Limb (tissue), 2 donors: ENCODE data around the gene MUC3A.

Source experiments
- DNase-seq, 2 donors: peaks; one replicate each; pipeline ENCODE4 v3.0.0-alpha.2; 2016; ENCODE audit errors: extremely low spot score in 2 of 2

The MUC3A gene

GRCh38 chr7:100946766-100947365, 2.5 kb upstream of the MUC3A start:
- no peak for DNase-seq

- no peak for DNase-seq
These were observed 1.5 kb upstream of the MUC3A start for GRCh38 chr7:100947792-100948191.

DNA sequence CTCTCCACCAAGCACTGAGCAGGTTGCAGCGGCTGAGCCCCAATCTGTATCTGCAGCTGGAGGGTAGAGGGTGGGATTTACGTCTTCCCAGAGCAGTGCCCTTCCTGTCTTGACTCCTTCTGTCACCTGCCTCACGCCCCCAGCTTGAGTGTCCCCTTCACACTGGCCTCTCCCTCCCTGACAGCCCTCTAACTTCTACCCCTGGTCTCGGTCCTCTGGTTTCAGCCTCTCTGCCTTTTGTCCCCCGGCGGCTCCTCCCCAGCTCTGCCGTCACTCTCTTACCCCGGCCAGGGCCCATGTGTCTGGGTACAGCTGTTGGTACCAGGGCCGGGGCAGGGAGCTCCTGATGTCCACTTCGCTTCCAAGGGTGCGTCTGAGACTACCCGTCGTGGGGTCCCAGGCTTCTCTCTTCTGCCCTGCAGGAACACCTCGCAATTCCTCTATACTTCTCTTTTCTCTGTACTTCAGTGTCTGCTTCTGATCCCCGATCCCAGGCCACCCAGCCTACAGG, 654 bp downstream of the MUC3A start:
- DNase-seq = no peak

GRCh38 chr7:100951172-100951571, 1.8 kb downstream of the MUC3A start:
- DNase-seq = no peak

- DNase-seq = no peak
These were observed 2.7 kb downstream of the MUC3A start for GRCh38 chr7:100951888-100952560.

DNA sequence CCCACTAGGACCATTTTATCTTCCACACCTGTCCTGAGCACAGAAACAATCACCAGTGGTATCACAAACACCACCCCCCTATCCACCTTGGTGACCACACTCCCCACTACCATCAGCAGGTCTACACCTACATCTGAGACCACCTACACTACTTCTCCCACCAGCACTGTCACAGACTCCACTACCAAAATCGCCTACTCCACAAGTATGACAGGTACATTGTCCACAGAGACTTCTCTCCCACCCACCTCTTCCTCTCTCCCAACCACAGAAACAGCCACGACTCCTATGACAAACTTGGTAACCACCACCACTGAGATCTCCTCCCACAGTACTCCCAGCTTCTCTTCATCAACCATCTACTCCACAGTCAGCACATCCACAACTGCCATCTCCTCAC, 3.3 kb downstream of the MUC3A start:
- DNase-seq = no peak

GRCh38 chr7:100957832-100958421, 8.6 kb downstream of the MUC3A start:
- DNase-seq = no peak

DNA sequence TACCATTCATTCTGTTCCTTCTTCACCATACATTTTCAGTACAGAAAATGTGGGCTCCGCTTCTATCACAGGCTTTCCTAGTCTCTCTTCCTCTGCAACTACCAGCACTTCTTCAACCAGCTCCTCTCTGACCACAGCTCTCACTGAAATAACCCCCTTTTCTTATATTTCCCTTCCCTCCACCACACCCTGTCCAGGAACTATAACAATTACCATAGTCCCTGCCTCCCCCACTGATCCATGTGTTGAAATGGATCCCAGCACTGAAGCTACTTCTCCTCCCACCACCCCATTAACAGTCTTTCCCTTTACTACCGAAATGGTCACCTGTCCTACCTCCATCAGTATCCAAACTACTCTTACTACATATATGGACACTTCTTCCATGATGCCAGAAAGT, 10.6 kb downstream of the MUC3A start:
- no peak for DNase-seq

- no peak for DNase-seq
These were observed 13.2 kb downstream of the MUC3A start for GRCh38 chr7:100962537-100962936.

DNA sequence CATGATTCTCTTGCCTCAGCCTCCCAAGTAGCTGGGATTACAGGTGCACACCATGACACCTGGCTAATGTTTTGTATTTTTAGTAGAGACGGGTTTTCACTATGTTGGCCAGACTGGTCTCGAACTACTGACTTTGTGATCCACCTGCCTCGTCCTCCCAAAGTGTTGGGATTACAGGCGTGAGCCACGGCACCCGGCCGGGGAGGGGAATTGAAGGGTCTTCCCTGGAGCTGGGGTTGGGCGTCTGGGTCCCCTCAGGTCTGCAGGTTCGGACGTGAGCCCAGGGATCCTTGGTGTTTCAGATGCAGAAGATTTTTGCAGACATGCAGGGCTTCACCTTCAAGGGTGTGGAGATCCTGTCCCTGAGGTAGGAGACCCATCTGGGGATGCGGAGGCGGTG, 14.1 kb downstream of the MUC3A start:
- DNase-seq = no peak

DNA sequence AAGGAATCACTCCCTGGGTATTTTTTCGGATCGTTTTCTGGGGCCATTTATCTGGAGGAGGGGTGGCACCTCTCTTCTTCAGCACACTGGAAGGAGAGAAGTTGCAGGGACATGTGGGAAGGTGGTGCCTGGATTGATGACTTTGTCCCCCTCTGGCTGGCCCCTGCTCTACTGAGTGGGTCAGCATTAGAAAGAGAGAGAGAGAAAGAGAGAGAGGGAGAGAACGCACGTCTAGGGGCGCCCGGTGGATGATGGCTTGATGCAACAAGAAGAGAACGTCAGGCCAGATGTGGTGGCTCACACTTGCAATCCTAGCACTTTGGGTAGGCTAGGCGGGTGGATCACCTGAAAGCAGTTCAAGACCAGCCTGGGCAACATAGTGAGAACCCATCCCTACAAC, 14.5 kb downstream of the MUC3A start:
- no peak for DNase-seq

DNA sequence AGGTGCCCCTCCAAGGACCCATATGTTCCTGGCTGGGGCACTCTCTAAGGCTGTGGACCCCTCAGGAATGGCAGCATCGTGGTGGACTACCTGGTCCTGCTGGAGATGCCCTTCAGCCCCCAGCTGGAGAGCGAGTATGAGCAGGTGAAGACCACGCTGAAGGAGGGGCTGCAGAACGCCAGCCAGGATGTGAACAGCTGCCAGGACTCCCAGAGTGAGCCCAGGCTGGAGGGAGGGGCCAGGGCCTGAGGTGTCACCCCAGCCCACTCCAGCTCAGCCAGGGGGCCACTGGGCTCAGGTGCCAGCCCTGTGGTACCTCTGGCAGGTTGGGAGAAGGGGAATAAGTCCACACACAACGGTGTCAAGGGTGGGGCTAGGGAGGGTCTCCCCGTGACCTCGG, 15.3 kb downstream of the MUC3A start:
- DNase-seq = no peak

DNA sequence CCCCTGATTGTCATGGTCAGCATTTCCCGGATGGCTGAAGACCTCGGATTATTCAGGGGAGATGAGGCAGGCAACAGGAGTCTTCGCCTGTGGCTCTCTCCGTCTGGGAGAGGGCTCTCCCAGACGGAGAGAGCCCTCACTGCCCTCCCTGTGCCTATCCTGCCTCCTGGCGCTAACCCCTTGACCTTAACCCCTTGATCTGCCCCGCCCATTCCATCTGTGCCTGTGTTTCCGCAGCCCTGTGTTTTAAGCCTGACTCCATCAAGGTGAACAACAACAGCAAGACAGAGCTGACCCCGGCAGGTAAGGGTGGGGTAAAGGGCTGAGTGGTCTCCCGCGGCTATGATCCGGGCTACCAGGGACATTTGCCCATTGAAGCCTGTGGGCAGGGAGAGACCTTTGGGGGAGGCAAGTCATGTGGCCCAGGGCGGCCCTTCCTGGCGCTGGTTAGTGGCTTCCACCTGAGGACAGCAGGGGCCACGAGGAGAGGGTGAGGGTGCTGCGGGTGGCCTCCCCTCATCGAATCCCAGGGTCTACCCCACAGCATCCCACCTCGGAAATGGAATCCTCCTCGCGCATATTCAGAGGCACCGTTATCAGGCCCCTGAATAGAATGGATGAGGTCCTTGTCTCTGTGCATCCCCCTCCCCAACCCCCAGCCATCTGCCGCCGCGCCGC, 15.8 kb downstream of the MUC3A start:
- DNase-seq = no peak

DNA sequence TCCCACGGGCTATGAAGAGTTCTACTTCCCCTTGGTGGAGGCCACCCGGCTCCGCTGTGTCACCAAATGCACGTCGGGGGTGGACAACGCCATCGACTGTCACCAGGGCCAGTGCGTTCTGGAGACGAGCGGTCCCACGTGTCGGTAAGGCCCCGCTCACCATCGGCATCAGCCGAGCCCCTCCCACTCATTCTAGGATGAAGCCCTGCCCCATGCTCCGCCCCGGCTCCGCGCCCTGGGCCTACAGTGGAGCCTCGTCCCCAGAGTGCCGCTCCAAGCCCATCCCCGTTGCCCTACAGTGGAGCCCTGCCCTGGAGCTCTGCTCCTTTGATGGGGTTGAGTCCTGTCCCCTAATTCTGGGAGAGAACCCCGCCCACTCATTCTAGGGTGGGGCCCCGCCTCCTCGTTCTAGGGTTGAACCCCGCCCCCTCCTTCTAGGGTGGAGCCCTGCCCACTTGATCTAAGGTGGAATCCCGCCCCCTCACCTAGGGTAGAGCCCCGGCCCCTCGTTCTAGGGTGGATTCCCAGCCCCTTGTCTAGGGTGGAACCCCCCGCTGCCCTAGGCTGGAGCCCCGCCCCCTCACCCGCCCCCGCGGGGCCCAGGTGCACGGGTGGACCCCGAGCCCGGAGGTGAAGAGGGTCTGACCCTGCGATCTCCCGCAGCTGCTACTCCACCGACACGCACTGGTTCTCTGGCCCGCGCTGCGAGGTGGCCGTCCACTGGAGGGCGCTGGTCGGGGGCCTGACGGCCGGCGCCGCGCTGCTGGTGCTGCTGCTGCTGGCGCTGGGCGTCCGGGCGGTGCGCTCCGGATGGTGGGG, 16.6 kb downstream of the MUC3A start:
- peak; percentile 34 to 83 for DNase-seq

DNA sequence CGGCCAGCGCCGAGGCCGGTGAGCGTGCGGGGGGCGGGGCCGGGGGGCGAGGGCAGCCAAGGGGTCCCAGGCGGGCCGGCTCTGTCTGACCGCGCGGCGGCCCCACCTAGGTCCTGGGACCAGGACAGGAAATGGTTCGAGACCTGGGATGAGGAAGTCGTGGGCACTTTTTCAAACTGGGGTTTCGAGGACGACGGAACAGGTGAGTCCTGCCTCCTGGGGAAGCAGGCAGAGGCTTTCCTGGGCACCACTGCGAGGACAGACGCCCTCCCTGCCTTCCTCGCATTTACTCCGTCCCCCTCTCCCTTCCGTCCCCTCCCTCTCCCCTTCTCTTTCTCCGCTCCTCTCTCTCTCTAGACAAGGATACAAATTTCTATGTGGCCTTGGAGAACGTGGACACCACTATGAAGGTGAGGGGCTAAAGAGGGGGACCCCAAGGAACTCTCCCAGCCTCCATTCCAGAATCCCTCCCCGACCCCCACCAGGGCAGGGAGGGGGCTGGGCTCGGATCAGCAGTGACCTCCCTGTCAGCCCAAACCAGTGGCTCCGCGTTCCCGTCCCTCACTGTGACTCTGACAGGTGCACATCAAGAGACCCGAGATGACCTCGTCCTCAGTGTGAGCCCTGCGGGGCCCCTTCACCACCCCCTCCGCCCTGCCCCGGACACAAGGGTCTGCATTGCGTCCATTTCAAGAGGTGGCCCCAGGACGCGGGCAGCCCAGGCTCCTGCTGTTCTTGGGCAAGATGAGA, 17.4 kb downstream of the MUC3A start:
- no peak for DNase-seq

DNA sequence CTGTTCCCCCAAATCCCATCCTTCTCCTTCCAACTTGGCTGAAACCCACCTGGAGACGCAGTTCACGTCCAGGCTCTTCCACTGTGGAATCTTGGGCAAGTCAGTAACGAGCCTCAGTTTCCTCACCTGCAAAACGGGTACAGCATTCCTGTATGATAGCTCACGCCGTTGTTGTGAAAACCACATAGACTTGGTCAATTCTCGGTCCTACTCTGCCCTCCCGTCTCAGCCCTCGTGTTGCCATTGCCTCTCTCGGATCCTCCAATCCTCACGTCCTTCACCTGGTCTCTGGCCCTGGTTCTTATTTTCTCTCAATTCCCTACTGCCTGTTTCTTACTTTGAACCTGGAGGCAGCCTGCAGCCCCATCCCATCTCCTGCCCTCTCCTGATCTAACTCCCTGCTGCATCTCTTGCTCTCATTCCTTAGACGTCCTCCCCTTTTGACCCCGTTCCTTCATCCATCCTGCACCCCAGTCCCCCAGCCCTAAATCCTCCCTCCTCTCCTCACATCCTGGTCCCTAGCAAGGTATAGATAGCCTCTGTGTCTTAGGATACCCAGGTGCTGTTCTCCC, 18.0 kb downstream of the MUC3A start:
- no peak for DNase-seq

- DNase-seq = peak in 1 of 2 donors; percentile 14
These were observed 18.7 kb downstream of the MUC3A start for GRCh38 chr7:100968031-100968430.

GRCh38 chr7:100968650-100969049, 19.3 kb downstream of the MUC3A start:
- DNase-seq = no peak

DNA sequence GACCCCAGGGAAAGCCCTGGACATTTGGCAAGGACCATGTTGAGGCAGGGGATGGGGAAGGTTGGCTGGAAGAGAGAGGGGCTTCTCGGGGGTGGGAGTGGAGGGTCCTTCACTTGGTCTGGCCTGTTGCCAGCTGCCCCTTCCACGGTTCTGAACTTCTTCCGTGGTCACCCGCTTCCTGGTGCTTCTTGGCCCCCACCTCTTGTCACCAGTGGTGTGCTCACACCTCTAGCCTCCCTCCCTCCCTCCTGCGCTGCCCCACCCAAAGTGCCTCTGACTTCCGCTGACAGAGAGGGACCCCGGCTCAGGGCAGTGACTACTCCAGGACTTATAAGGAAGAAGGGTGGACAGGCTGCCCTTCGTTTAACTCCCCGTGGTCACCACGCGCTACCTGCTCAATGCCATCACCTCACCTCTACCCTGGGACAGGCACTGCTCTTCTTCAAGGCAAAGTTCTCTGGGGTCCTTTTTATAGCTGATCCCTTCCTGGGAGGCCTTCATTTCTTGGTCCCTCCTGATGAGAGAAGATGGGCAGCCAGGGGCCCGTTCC, 19.8 kb downstream of the MUC3A start, which contains the start of gene MUC12:
Gene MUC12, plus strand, starts transcription at position 500 of the 550 bp plus-strand sequence. CDS start 58 bp downstream, outside the sequence.
- no peak for DNase-seq
